Fibroblast of mammary gland (primary cell): ENCODE measurements around the gene PIP4K2A.

Source experiments
- DNase-seq: peaks from one replicate; pipeline ENCODE4 v3.0.0-alpha.2; 2010; ENCODE audit warnings: low read depth
- H3K4me3 ChIP-seq: 2 replicates; pipeline ENCODE4 v1.5.1; 2011; ENCODE audit warnings: low read depth, mild to moderate bottlenecking, low read length, moderate library complexity; ENCODE audit not compliant: control insufficient read depth
- TF ChIP-seq, protein P1 (sequence below): conservative IDR thresholded peaks from 2 replicates; pipeline ENCODE4 v1.5.1; 2011; ENCODE audit warnings: low read depth, low read length, inconsistent platforms; ENCODE audit not compliant: control insufficient read depth, insufficient read depth

Gene PIP4K2A

GRCh38 chr10:22714479-22715289 lies at the start of gene PIP4K2A:
Gene PIP4K2A (minus strand): TSS chr10:22714578. CDS start chr10:22714326, 252 bp downstream.
- peak; percentile 59 for DNase-seq
- H3K4me3 ChIP-seq = peak within 1 kb of the TSS; percentile 82
- TF ChIP-seq, protein P1, sequence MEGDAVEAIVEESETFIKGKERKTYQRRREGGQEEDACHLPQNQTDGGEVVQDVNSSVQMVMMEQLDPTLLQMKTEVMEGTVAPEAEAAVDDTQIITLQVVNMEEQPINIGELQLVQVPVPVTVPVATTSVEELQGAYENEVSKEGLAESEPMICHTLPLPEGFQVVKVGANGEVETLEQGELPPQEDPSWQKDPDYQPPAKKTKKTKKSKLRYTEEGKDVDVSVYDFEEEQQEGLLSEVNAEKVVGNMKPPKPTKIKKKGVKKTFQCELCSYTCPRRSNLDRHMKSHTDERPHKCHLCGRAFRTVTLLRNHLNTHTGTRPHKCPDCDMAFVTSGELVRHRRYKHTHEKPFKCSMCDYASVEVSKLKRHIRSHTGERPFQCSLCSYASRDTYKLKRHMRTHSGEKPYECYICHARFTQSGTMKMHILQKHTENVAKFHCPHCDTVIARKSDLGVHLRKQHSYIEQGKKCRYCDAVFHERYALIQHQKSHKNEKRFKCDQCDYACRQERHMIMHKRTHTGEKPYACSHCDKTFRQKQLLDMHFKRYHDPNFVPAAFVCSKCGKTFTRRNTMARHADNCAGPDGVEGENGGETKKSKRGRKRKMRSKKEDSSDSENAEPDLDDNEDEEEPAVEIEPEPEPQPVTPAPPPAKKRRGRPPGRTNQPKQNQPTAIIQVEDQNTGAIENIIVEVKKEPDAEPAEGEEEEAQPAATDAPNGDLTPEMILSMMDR = no peak

GRCh38 chr10:22761569-22762220 lies 47.3 kb upstream of the PIP4K2A start:
- H3K4me3 ChIP-seq = no peak overlapping the region
- DNase-seq = peak; percentile 60
- TF ChIP-seq, protein P1 = no peak

DNA sequence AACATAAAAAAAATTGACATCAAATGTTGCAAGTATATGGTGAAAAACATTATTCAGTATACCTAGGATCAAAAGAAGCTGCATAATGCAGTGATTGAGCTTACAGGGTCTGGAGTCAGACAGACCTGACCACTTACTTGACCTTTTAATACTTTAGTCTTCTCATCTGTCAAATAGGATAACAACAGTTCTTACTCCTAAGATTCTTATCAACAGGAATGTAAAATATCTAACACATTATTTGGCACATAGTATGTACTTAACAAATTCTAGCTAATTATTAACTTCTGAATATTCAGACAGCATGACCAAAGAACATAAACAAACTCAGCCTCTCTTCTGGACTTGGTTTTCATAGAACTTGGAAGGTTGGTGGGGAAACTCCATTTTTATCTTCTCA lies 45.6 kb upstream of the PIP4K2A start:
- TF ChIP-seq, protein P1 = no peak
- DNase-seq = no peak

DNA sequence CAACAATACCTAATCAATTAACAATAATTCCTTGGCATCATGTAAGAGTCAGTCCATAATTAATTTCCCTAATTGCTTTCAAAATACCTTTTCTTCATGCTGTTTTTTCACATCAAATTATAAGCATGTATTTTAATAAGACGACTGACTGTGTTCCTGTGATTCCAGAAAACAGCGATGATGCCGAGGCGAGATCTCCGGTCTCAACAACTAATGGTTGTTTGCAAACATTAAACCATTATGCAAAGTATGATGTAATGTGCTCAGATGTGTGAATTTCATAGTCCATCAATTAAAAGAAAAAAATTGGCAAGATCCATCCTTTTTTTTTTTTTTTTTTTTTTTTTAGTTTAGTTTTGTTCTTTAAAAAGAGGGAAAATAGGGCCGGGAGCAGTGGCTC lies 44.5 kb upstream of the PIP4K2A start:
- H3K4me3 ChIP-seq = no peak overlapping the region
- TF ChIP-seq, protein P1 = no peak
- no peak for DNase-seq

More for the DNA sequence above, 45.6 kb upstream of the PIP4K2A start:
- no peak overlapping the region for H3K4me3 ChIP-seq

GRCh38 chr10:22754296-22754695 lies 39.9 kb upstream of the PIP4K2A start:
- TF ChIP-seq, protein P1 = no peak
- H3K4me3 ChIP-seq = no peak overlapping the region
- no peak for DNase-seq

GRCh38 chr10:22753786-22754185 lies 39.4 kb upstream of the PIP4K2A start:
- H3K4me3 ChIP-seq = no peak overlapping the region
- TF ChIP-seq, protein P1 = no peak
- no peak for DNase-seq
